Measurements from ENCODE around the gene CFAP300.

Gene CFAP300

DNA sequence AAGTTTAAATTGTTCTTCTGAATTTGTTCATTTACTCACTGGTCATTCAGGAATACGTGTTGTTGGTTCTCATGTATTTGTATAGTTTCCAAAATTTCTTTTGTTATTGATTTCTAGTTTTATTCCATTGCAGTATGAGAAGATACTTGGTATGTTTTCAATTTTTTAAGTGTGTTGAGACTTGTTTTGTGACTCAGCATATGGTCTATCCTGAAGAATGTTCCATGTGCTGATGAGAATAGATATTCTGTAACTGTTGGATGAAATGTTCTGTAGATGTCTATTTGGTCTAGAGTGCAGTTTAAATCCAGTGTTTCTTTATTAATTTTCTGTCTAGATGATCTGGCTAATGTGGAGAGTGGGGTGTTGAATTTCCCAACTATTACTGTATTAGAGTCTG is 23.5 kb downstream of the CFAP300 start:
- no peak overlapping the region for H3K4me3 ChIP-seq (ENCODE audit: low read length)

GRCh38 chr11:102071497-102072472 is 24.5 kb downstream of the CFAP300 start:
- no peak for DNase-seq (ENCODE audit: low read depth, low spot score)
- H3K4me3 ChIP-seq (ENCODE audit: low read length): no peak overlapping the region

More for the DNA sequence above, 23.5 kb downstream of the CFAP300 start:
- DNase-seq (ENCODE audit: low read depth, low spot score): no peak

- no peak for DNase-seq (ENCODE audit: low read depth, low spot score)
Observed at GRCh38 chr11:102073253-102073652, 26.0 kb downstream of the CFAP300 start.

GRCh38 chr11:102079625-102080024 is 32.4 kb downstream of the CFAP300 start:
- DNase-seq (ENCODE audit: low read depth, low spot score): no peak
- H3K4me3 ChIP-seq (ENCODE audit: low read length): no peak overlapping the region

More at GRCh38 chr11:102073253-102073652, 26.0 kb downstream of the CFAP300 start:
- no peak overlapping the region for H3K4me3 ChIP-seq (ENCODE audit: low read length)

GRCh38 chr11:102081313-102081712 is 34.1 kb downstream of the CFAP300 start:
- no peak overlapping the region for H3K4me3 ChIP-seq (ENCODE audit: low read length)
- DNase-seq (ENCODE audit: low read depth, low spot score): no peak

DNA sequence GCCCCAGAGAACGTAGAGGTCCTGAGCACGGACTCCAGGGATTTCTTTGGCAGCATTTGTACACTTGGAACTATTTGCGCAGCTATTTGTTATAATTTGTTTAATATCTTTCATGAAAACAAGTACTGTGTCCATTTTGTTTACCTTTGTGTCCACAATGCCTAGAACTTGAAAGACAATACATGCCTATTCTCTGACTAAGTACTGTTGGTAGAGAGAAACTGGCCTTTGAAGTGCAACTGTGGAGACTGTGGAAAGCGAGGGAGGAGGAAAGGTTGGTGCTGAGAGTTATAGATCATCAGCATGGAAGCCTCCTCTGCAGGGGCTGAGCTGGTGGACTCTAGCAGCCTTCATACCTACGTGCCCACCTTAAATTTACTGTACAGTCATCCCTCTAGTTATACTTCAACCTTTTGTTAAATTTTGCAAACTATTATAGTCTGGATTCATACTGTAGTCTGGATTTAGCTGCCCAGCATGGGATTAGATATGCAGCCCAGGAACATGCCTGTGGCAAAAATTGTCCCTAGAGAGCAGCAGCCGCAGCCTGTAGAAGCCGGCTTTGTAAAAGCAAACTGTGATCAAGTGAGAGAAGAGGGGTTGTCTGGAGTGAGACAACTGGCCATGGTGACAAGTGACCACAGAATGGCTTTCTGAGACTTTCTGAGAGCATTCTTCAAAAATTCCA is 38.8 kb downstream of the CFAP300 start:
- DNase-seq (ENCODE audit: low read depth, low spot score): no peak
- H3K4me3 ChIP-seq (ENCODE audit: low read length): no peak overlapping the region

DNA sequence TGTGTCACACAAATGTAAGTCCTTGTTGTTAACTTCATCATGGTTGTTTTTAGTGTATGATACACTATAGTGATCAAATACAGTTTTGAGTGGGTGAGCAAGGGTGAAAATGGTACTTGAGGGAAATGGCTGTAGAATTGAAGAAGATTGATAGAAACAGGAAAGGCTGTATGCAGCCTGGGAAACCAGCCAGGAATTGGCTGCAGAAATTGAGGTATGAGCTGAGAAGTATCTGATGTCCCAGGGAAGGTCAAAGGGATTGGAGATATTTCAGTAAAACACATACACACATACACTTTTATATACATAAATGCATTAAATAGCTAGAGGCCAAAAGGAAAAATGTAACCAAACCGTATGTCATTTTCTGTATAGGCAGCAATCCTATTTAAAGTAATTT is 49.9 kb downstream of the CFAP300 start:
- DNase-seq (ENCODE audit: low read depth, low spot score): no peak
- no peak overlapping the region for H3K4me3 ChIP-seq (ENCODE audit: low read length)

- no peak overlapping the region for H3K4me3 ChIP-seq (ENCODE audit: low read length)
- DNase-seq (ENCODE audit: low read depth, low spot score): no peak
Observed at GRCh38 chr11:102099755-102100154, 52.5 kb downstream of the CFAP300 start.

- no peak for DNase-seq (ENCODE audit: low read depth, low spot score)
- H3K4me3 ChIP-seq (ENCODE audit: low read length): no peak overlapping the region
Observed at GRCh38 chr11:102108734-102109440, 61.6 kb downstream of the CFAP300 start.

DNA sequence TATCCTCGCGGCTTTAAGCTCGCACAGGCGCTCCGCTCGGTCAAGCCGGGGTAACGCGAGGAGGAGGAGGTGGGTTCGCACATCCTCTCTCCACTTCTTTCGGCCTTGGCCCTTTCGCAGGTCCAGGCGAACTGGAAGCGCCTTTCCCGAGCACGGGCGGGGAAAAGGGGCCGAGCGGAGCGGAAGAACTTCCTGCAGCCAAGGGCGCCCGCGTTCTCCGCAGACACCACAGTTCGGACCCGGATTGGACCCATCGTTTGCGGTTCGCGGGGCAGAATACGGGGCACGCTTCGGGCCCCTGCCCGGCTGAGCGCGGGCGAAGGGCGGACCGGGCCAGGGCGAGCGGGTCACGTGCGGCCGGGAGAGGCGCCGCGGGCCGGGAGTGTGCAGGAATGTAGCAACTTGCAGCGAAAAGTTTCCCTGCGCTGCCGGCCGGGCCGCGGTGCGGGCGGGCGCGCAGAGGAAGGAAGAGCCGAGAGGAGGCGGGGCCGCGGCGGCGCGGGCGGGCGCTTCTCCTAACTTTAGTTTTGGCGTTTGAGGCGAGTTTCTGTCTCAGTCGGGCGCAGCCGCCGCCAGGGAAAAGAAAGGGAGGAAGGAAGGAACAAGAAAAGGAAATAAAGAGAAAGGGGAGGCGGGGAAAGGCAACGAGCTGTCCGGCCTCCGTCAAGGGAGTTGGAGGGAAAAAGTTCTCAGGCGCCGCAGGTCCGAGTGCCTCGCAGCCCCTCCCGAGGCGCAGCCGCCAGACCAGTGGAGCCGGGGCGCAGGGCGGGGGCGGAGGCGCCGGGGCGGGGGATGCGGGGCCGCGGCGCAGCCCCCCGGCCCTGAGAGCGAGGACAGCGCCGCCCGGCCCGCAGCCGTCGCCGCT is 62.9 kb downstream of the CFAP300 start, which contains the start of gene YAP1:
Gene YAP1, plus strand, starts transcription at position 552 of the 865 bp plus-strand sequence. CDS start 402 bp downstream, outside the sequence.
- H3K4me3 ChIP-seq (ENCODE audit: low read length): peak within 1 kb of the TSS; percentile 53
- peak; percentile 53 for DNase-seq (ENCODE audit: low read depth, low spot score)

GRCh38 chr11:102110761-102111010 is 63.4 kb downstream of the CFAP300 start:
- no peak for DNase-seq (ENCODE audit: low read depth, low spot score)
- H3K4me3 ChIP-seq (ENCODE audit: low read length): no peak overlapping the region; the same call in 1 of the 2 replicates

GRCh38 chr11:102111011-102111786 is 64.0 kb downstream of the CFAP300 start:
- no peak for DNase-seq (ENCODE audit: low read depth, low spot score)
- H3K4me3 ChIP-seq (ENCODE audit: low read length): peak overlapping the region; percentile 18

- H3K4me3 ChIP-seq (ENCODE audit: low read length): peak overlapping the region; percentile 18
- peak; percentile 63 for DNase-seq (ENCODE audit: low read depth, low spot score)
Observed at GRCh38 chr11:102111787-102112508, 64.7 kb downstream of the CFAP300 start.

GRCh38 chr11:102112509-102112821 is 65.2 kb downstream of the CFAP300 start:
- no peak overlapping the region for H3K4me3 ChIP-seq (ENCODE audit: low read length)
- no peak for DNase-seq (ENCODE audit: low read depth, low spot score)

DNA sequence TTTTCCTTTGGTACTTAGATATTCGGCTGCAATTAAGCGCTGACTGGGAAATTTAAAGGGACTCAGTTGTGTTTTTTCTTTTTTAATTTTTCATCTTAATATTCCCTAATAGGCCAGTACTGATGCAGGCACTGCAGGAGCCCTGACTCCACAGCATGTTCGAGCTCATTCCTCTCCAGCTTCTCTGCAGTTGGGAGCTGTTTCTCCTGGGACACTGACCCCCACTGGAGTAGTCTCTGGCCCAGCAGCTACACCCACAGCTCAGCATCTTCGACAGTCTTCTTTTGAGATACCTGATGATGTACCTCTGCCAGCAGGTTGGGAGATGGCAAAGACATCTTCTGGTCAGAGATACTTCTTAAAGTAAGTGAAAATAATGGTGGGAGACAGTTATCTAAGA is 66.8 kb downstream of the CFAP300 start:
- no peak overlapping the region for H3K4me3 ChIP-seq (ENCODE audit: low read length)
- DNase-seq (ENCODE audit: low read depth, low spot score): no peak

GRCh38 chr11:102115557-102115956 is 68.3 kb downstream of the CFAP300 start:
- no peak overlapping the region for H3K4me3 ChIP-seq (ENCODE audit: low read length)
- no peak for DNase-seq (ENCODE audit: low read depth, low spot score)

DNA sequence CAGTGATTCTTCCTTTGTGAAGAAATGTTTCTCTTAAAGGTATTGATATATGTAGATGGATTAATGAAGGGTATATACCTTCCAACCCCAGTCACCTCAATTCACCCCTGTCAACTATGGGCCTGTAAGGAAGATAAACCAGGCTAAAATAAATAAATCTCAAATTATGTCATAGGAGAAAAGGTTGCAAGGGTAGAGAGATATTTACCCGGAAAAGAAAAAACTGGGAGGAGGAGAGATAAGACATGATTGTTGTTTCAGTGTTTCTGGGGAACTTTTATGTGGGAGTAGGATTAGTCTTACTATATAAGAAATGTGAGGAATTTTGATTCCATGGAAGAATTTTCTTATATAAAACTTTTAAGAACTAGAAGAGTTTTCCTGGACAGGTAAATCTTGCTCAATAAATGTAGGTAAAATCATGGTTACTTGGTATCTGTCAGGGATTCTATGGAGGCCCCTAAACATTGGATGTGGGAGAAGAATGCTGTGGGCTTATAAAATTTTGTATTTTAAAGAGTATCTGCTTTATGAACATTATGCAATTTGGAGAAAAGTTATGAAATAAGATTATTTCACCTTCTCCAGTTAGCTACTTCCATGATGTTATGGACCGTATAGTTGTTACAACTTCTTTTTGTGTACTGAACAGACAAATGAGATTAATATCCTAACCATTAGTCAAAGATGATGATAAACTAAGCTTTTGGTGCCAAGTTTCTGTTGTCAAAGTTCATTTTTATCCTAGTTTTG is 69.4 kb downstream of the CFAP300 start:
- H3K4me3 ChIP-seq (ENCODE audit: low read length): no peak overlapping the region
- no peak for DNase-seq (ENCODE audit: low read depth, low spot score)
